ENCODE measurements around the gene IKZF2.

IKZF2 gene

DNA sequence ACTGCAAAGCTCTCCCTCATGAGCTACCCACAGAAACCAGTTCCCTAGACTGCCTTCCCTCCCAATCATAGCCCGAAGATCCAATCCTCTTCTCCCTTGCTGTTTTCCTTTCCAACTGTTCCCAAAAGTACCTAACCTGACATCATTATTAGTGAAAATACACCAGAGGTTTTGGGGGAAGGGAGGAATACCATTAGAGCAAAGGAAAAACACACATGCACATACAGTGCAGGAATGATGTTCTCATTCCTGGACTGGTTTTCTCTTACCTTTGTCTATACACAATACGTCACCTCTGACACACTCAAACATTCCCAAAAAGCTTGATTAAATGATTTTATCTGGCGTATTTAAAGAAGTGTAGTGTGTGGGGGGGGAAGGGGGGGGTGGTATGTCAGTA, 46.2 kb downstream of the IKZF2 start:
- Histone ChIP-seq H3K27ac (no peak overlapping the region), H2AFZ (ENCODE audit: low read depth) (no peak overlapping the region), H3K4me2 (no peak overlapping the region), H3K4me3 (IDR thresholded peaks at IDR 0.05; ENCODE audit: insufficient read depth, low read depth, low read length) (no peak overlapping the region), H3K36me3 (ENCODE audit: insufficient read depth) (no peaks in the 10 kb centered on the region), H3K4me1 (ENCODE audit: low read depth, poor library complexity, severe bottlenecking) (peaks cover 8% of the 10 kb centered on the region), H3K27me3 (ENCODE audit: insufficient read depth, low read depth) (no peaks in the 10 kb centered on the region), H3K79me2 (ENCODE audit: insufficient read depth, low read depth) (no peaks in the 10 kb centered on the region), H4K20me1 (ENCODE audit: insufficient read depth) (no peaks in the 10 kb centered on the region), H3K9ac (no peak overlapping the region)
- TF ChIP-seq, protein P1, sequence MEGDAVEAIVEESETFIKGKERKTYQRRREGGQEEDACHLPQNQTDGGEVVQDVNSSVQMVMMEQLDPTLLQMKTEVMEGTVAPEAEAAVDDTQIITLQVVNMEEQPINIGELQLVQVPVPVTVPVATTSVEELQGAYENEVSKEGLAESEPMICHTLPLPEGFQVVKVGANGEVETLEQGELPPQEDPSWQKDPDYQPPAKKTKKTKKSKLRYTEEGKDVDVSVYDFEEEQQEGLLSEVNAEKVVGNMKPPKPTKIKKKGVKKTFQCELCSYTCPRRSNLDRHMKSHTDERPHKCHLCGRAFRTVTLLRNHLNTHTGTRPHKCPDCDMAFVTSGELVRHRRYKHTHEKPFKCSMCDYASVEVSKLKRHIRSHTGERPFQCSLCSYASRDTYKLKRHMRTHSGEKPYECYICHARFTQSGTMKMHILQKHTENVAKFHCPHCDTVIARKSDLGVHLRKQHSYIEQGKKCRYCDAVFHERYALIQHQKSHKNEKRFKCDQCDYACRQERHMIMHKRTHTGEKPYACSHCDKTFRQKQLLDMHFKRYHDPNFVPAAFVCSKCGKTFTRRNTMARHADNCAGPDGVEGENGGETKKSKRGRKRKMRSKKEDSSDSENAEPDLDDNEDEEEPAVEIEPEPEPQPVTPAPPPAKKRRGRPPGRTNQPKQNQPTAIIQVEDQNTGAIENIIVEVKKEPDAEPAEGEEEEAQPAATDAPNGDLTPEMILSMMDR (conservative IDR thresholded peaks at IDR 0.05; ENCODE audit: low read depth, low read length), result no peak

DNA sequence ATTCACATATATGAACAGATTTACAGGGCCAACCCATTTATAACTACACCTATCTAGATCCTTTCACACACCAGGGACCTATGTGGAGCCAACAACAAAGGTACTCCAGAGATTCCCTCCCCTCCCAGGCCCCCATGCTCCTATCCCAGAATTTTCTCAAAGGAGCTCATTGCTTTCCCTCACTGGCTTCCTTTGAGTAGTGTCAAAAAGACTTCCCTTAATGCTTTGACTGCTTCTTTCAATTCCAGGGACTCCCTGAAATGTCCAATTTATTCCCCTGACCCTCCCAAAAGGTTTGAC, 46.6 kb downstream of the IKZF2 start:
- H3K27ac ChIP-seq, result no peak overlapping the region
- H3K79me2 ChIP-seq (ENCODE audit: insufficient read depth, low read depth), result no peaks in the 10 kb centered on the region
- H2AFZ ChIP-seq (ENCODE audit: low read depth), result no peak overlapping the region
- H3K9ac ChIP-seq, result no peak overlapping the region
- no peaks in the 10 kb centered on the region for H3K27me3 ChIP-seq (ENCODE audit: insufficient read depth, low read depth)
- TF ChIP-seq, protein P1 (conservative IDR thresholded peaks at IDR 0.05; ENCODE audit: low read depth, low read length), result no peak
- H4K20me1 ChIP-seq (ENCODE audit: insufficient read depth), result no peaks in the 10 kb centered on the region
- no peak overlapping the region for H3K4me3 ChIP-seq (IDR thresholded peaks at IDR 0.05; ENCODE audit: insufficient read depth, low read depth, low read length)
- H3K4me2 ChIP-seq, result no peak overlapping the region
- H3K4me1 ChIP-seq (ENCODE audit: low read depth, poor library complexity, severe bottlenecking), result peaks cover 8% of the 10 kb centered on the region
- no peaks in the 10 kb centered on the region for H3K36me3 ChIP-seq (ENCODE audit: insufficient read depth)

DNA sequence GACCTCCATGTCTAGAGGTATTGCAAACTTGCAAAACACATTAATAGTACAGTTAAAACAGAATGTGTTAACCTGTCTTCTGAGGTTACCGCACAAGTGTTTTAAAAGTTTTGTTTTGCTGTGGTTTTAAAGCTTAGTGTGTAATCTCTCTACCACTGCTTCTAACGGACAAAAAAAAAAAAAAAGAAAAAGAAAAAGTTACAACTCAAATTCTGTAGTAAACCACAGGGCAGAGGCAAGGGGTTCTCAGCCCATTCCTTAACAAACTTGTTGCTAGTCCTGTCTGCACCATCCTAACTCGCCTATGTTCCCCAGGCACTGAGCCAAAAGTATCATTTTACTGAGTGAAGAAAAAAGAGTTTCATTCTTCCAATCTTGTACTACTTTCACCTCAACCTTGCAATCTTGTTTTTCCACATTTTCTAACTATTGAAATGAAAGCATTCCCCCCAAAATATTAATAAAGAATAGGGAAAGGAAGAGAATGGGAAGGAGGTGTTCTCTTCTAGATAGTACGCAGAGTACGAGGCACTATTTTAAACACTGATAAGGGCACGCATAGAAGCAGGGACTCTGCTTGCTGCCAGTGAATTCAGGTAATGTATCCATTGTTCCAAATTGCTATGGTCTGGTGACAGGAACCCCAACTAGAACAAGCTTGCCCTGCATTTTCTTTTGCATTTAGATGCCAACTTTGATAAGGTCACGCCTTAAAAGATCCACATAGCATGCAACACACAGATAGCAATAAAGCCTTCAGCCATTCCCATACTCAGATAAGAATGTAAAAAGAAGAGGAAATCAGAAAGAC, 47.1 kb downstream of the IKZF2 start:
- Histone ChIP-seq H4K20me1 (ENCODE audit: insufficient read depth) (no peaks in the 10 kb centered on the region), H3K27ac (no peak overlapping the region), H3K4me3 (IDR thresholded peaks at IDR 0.05; ENCODE audit: insufficient read depth, low read depth, low read length) (no peak overlapping the region), H3K9ac (no peak overlapping the region), H3K4me1 (ENCODE audit: low read depth, poor library complexity, severe bottlenecking) (peaks cover 8% of the 10 kb centered on the region), H3K79me2 (ENCODE audit: insufficient read depth, low read depth) (no peaks in the 10 kb centered on the region), H3K36me3 (ENCODE audit: insufficient read depth) (no peaks in the 10 kb centered on the region), H3K27me3 (ENCODE audit: insufficient read depth, low read depth) (no peaks in the 10 kb centered on the region), H2AFZ (ENCODE audit: low read depth) (no peak overlapping the region), H3K4me2 (no peak overlapping the region)
- TF ChIP-seq, protein P1 (conservative IDR thresholded peaks at IDR 0.05; ENCODE audit: low read depth, low read length), result no peak

DNA sequence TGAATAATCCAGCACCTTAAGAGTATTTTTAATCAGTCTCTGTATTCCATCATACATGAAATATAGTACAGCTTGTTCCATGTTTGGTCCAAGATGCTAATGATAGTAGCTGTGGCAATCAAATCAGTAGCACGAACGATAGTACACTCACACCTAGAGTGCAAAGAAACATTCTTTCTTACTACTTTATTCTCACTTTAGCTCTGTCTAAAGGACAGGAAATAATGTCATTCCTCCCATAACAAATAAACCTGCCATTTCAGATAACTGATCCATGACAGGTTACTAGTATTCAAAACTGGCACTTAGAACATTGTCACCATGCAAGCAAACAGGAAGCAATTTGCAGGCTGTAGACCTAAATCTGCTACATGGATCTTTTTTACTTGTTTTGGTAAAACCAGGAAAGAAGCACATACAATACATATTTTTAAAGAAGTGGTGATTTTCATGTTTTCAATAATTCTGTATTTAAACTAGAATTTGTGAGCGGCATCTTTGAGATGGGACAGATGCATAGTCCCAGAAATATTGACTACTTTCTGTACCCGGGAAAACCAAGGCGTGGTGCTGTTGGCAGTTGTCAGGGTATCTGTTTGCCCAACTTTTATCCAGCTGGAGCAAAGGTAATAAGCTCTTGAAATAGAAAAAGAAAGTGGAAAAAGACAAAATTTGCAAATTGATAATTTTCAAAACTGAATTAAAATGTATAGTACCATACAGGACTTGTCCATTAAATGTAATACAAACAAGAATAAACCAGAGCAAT, 49.5 kb downstream of the IKZF2 start:
- TF ChIP-seq, protein P1 (conservative IDR thresholded peaks at IDR 0.05; ENCODE audit: low read depth, low read length), result no peak
- Histone ChIP-seq H3K27ac (no peak overlapping the region), H3K4me2 (no peak overlapping the region), H3K9ac (no peak overlapping the region), H4K20me1 (ENCODE audit: insufficient read depth) (no peaks in the 10 kb centered on the region), H3K4me1 (ENCODE audit: low read depth, poor library complexity, severe bottlenecking) (peaks cover 8% of the 10 kb centered on the region), H3K79me2 (ENCODE audit: insufficient read depth, low read depth) (no peaks in the 10 kb centered on the region), H3K36me3 (ENCODE audit: insufficient read depth) (no peaks in the 10 kb centered on the region), H2AFZ (ENCODE audit: low read depth) (no peak overlapping the region), H3K4me3 (IDR thresholded peaks at IDR 0.05; ENCODE audit: insufficient read depth, low read depth, low read length) (no peak overlapping the region), H3K27me3 (ENCODE audit: insufficient read depth, low read depth) (no peaks in the 10 kb centered on the region)
